H1 (cell line): ENCODE data around the gene RNF8. TPM values are rescaled to one million over a fixed set of nuclear protein-coding genes. Genes with fewer than 3 reads are reported as not detected.

ENCODE experiments used
- CTCF ChIA-PET: fragments of 300-600 bp; sonication (Branson Sonifier 250); formaldehyde crosslinking; loops from one replicate; lab custom pipeline; 2021; ENCODE audit not compliant: partially characterized antibody; lab: Charles Lee
- POLR2A ChIA-PET: fragments of 300-600 bp; sonication (Branson Sonifier 250); formaldehyde crosslinking; loops from one replicate; lab custom pipeline; 2021; ENCODE audit warnings: inconsistent platforms; ENCODE audit not compliant: partially characterized antibody; lab: Charles Lee
- DNase-seq, 2 experiments: peaks; one replicate each; pipeline versions ENCODE4 v3.0.0 to v3.0.0-alpha.2; 2010 to 2022; ENCODE audit warnings: low spot score in 2 of 2, low read depth in 1 of 2, mixed read lengths in 1 of 2
- FAIRE-seq: peaks from 2 replicates; lab custom pipeline; 2011; peaks lifted over from hg19 to GRCh38; lab: Jason Lieb, UNC
- H2AFZ ChIP-seq: 2 replicates; pipeline ENCODE4 v1.8.1; 2012; ENCODE audit warnings: low read length, inconsistent platforms
- H2AK5ac ChIP-seq: 2 replicates; pipeline ENCODE4 v1.6.1; 2013; ENCODE audit warnings: low read depth, low read length
- H2BK120ac ChIP-seq: replicated peaks from 2 replicates; pipeline ENCODE3; 2013; ENCODE audit warnings: low read depth, low read length, inconsistent platforms
- H2BK12ac ChIP-seq: 2 replicates; pipeline ENCODE4 v1.6.1; 2013; ENCODE audit warnings: low read depth, low read length
- H2BK15ac ChIP-seq: 2 replicates; pipeline ENCODE4 v1.6.1; 2013; ENCODE audit warnings: low read length
- H2BK20ac ChIP-seq: 2 replicates; pipeline ENCODE4 v1.6.1; 2013; ENCODE audit warnings: low read length
- H2BK5ac ChIP-seq: 2 replicates; pipeline ENCODE4 v1.6.1; 2013; ENCODE audit warnings: low read depth, low read length
- H3K14ac ChIP-seq: 2 replicates; pipeline ENCODE4 v1.6.1; 2013; ENCODE audit warnings: inconsistent platforms; ENCODE audit not compliant: insufficient read length
- H3K18ac ChIP-seq: 2 replicates; pipeline ENCODE4 v1.6.1; 2013; ENCODE audit warnings: low read length; ENCODE audit errors: extremely low read depth
- H3K23ac ChIP-seq: 2 replicates; pipeline ENCODE4 v1.6.1; 2013; ENCODE audit warnings: inconsistent platforms; ENCODE audit not compliant: insufficient read length
- H3K23me2 ChIP-seq: 2 replicates; pipeline ENCODE4 v1.6.1; 2013; ENCODE audit warnings: low read depth, low read length
- H3K27ac ChIP-seq: 2 replicates; pipeline ENCODE4 v1.6.1; 2011; ENCODE audit warnings: low read depth, low read length, inconsistent platforms
- H3K27me3 ChIP-seq, 4 experiments: replicated peaks in 1 of 4; 1 replicate in 1 of 4; 2 replicates in 3 of 4; pipeline versions ENCODE4 v1.6.1 to v1.8.1; 2011 to 2013; ENCODE audit warnings: low read length in 3 of 4, mild to moderate bottlenecking in 3 of 4, inconsistent platforms in 2 of 4, mixed read lengths in 2 of 4, moderate library complexity in 1 of 4; ENCODE audit not compliant: control insufficient read depth in 3 of 4, insufficient read depth in 3 of 4; ENCODE audit errors: extremely low read depth in 1 of 4
- H3K36me3 ChIP-seq, 4 experiments: 2 replicates each; pipeline versions ENCODE4 v1.6.1 to v1.8.1; 2011 to 2013; ENCODE audit warnings: mild to moderate bottlenecking in 4 of 4, low read length in 3 of 4, moderate library complexity in 2 of 4, control low read depth in 1 of 4, inconsistent platforms in 1 of 4; ENCODE audit not compliant: insufficient read depth in 4 of 4, control insufficient read depth in 2 of 4
- H3K4ac ChIP-seq: replicated peaks from 2 replicates; pipeline ENCODE3; 2013; ENCODE audit warnings: low read length, low read depth, mixed read lengths, inconsistent platforms; ENCODE audit not compliant: insufficient read length
- H3K4me1 ChIP-seq, 4 experiments: replicated peaks in 1 of 4; 1 replicate in 1 of 4; 2 replicates in 3 of 4; pipeline versions ENCODE4 v1.6.1 to v1.8.1; 2011 to 2013; ENCODE audit warnings: low read length in 3 of 4, inconsistent platforms in 2 of 4, mixed read lengths in 1 of 4; ENCODE audit not compliant: insufficient read depth in 4 of 4, control insufficient read depth in 3 of 4
- H3K4me2 ChIP-seq, 2 experiments: 2 replicates each; pipeline versions ENCODE4 v1.6.1 to v1.8.1; 2011 to 2013; ENCODE audit warnings: low read depth in 2 of 2, low read length in 2 of 2, control low read depth in 1 of 2, inconsistent platforms in 1 of 2, mild to moderate bottlenecking in 1 of 2; ENCODE audit not compliant: insufficient read depth in 1 of 2
- H3K4me3 ChIP-seq, 4 experiments: fragments of 200-600, 300-600 bp in 1 of 4; sonication (generic), shearing (Covaris generic), sonication (Bioruptor Twin) in 1 of 4; 2 replicates each; pipeline versions ENCODE4 v1.5.1 to v1.8.1; 2011 to 2016; ENCODE audit warnings: low read length in 4 of 4, low read depth in 3 of 4, control low read depth in 2 of 4, inconsistent platforms in 2 of 4, mild to moderate bottlenecking in 2 of 4, mixed read lengths in 1 of 4, moderate library complexity in 1 of 4; ENCODE audit not compliant: insufficient read depth in 2 of 4; ENCODE audit errors: extremely low read depth in 1 of 4
- H3K56ac ChIP-seq: replicated peaks from 2 replicates; pipeline ENCODE3; 2013; ENCODE audit warnings: low read depth, mild to moderate bottlenecking, mixed read lengths, low read length, inconsistent platforms; ENCODE audit not compliant: insufficient read length
- H3K79me1 ChIP-seq: 2 replicates; pipeline ENCODE4 v1.6.1; 2013; ENCODE audit warnings: low read depth, low read length, control low read depth
- H3K79me2 ChIP-seq, 2 experiments: 2 replicates each; pipeline versions ENCODE4 v1.6.1 to v1.8.1; 2012 to 2013; ENCODE audit warnings: low read length in 2 of 2, mild to moderate bottlenecking in 2 of 2, inconsistent platforms in 1 of 2; ENCODE audit not compliant: insufficient read depth in 2 of 2, control insufficient read depth in 1 of 2
- H3K9ac ChIP-seq, 4 experiments: replicated peaks in 1 of 4; 1 replicate in 1 of 4; 2 replicates in 3 of 4; pipeline versions ENCODE4 v1.6.1 to v1.8.1; 2011 to 2013; ENCODE audit warnings: low read depth in 3 of 4, low read length in 3 of 4, control low read depth in 2 of 4, mild to moderate bottlenecking in 2 of 4, moderate library complexity in 2 of 4, inconsistent platforms in 1 of 4; ENCODE audit errors: extremely low read depth in 1 of 4
- H3K9me3 ChIP-seq, 2 experiments: 2 replicates each; pipeline versions ENCODE4 v1.6.1 to v1.8.1; 2012 to 2013; ENCODE audit warnings: mild to moderate bottlenecking in 2 of 2, moderate library complexity in 2 of 2, control low read depth in 1 of 2, inconsistent platforms in 1 of 2, low read depth in 1 of 2, low read length in 1 of 2, mixed read lengths in 1 of 2; ENCODE audit not compliant: insufficient read depth in 2 of 2
- H4K20me1 ChIP-seq, 2 experiments: replicated peaks in 1 of 2; 2 replicates each; pipeline versions ENCODE3 to v1.8.1; 2011 to 2013; ENCODE audit warnings: inconsistent platforms in 2 of 2, low read length in 2 of 2, mild to moderate bottlenecking in 1 of 2; ENCODE audit not compliant: insufficient read depth in 2 of 2, control insufficient read depth in 1 of 2
- H4K5ac ChIP-seq: 2 replicates; pipeline ENCODE4 v1.6.1; 2013; ENCODE audit warnings: low read length, low read depth, mixed read lengths, inconsistent platforms; ENCODE audit not compliant: insufficient read length
- H4K8ac ChIP-seq: 2 replicates; pipeline ENCODE4 v1.8.0; 2013; ENCODE audit warnings: mild to moderate bottlenecking, moderate library complexity, low read length, inconsistent platforms; ENCODE audit not compliant: insufficient read depth; ENCODE audit errors: extremely low read depth
- H4K91ac ChIP-seq: replicated peaks from 2 replicates; pipeline ENCODE3; 2013; ENCODE audit warnings: low read length, mixed read lengths, inconsistent platforms; ENCODE audit not compliant: insufficient read length
- WGBS, 2 experiments: shearing (Covaris generic) in 1 of 2; methylation state at CpG; one replicate each; pipeline versions ENCODE4 v1.1.6 to v1.1.7; 2013 to 2015; ENCODE audit warnings: low lambda C conversion rate in 2 of 2, mixed read lengths in 2 of 2, inconsistent platforms in 1 of 2, low coverage in 1 of 2, missing lambda C conversion rate in 1 of 2; ENCODE audit not compliant: insufficient replicate concordance in 2 of 2, insufficient coverage in 1 of 2, insufficient read length in 1 of 2; ENCODE audit errors: extremely low coverage in 1 of 2, missing lambda C conversion rate in 1 of 2; 5-methylcytosine and 5-hydroxymethylcytosine counted together
- polyA plus RNA-seq, 7 experiments: library from polyadenylated mRNA; depleted of rRNA in 3 of 7; stranded (reverse) in 5 of 7; unstranded in 2 of 7; fragments of >200 nt in 5 of 7; fragments of 200-250 nt in 2 of 7; gene quantifications; 1 replicate in 5 of 7; 2 replicates in 1 of 7; 4 replicates in 1 of 7; pipeline versions ENCODE4 v1.2.1 to v1.2.3, GENCODE V29; 2011 to 2013; ENCODE audit warnings: missing spikeins in 2 of 7, mixed read lengths in 2 of 7
- total RNA-seq: library from RNA; stranded (reverse); fragmentation: NEBNext Ultra II Directional; extraction: Animal tissue kit (Norgen Biotek cat#: 25700); gene quantifications from 2 replicates; pipeline ENCODE4 v1.2.1, GENCODE V29; 2021

The RNF8 gene
- total and polyA plus RNA-seq, 2 of the 8 experiments (the other 6 are each of a cell fraction or from before 2014, with no cell fraction given): 20.3 to 44.7 TPM

DNA sequence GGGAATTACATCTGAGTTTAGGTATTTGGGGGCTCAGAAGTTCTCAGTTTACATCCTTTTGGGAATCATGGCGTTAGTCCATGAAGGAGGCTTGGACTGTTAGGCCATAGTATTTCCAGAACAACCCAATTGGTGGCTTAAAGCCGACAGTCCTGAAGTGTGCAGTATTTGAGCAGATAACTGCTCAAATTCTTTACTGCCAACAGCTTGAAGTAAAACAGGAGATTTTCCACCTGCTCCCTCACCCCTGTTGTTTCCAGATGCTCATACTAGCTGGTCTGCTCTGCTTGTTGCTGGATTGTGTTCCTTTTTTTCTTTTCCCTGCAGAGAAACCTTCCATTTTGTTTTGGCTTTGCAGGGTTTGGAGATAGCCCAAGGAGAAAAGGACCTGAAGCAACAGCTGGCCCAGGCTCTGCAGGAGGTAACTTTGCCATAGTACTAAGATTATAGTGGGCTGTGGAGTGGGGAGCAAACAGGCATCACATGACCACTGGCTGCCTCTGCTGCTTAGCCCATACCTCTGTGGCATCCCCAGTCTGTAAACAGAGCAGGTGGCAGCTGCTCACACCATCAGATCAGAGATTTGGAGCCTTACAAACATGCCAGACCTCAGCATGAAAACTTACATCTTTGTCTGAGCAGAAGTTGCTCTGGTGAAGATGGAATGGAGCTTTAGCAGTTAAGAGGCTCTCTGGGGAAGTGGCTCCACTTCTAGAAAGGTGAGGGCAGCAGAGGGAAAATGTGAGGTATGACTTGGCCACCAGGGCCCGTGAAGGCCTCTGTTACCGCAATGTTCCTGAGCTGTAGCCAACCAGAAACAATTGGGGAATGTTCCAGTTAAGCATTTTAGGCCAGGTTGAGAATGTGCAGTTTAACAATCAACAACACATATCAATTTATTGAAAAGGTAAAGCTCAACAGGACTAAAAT, 17.6 kb downstream of the RNF8 start:
- ChIA-PET CTCF (interaction anchor here (0.6 to 3.3 kb wide), 5 partner anchors 8 to 46 kb away, joined by 3 to 15 read pairs (median 4); no protein-coding TSS in a partner anchor), POLR2A (interaction anchor here (0.8 to 1.4 kb wide), 2 partner anchors 13 to 17 kb away, joined by 3 to 4 read pairs; partner anchors contain the start of gene RNF8)
- Histone ChIP-seq H3K23ac (no peak overlapping the region), H3K18ac (no peak overlapping the region), H4K91ac (no peak overlapping the region), H3K27ac (no peak overlapping the region), H3K4me2 (no peak overlapping the region), H4K8ac (no peak overlapping the region), H3K56ac (no peak overlapping the region), H3K79me2 (no peaks in the 10 kb centered on the region), H2BK15ac (no peak overlapping the region), H4K20me1 (peaks cover 0 to 4% of the 10 kb centered on the region in 2 experiments), H3K9me3 (no peaks in the 10 kb centered on the region), H3K79me1 (no peaks in the 10 kb centered on the region; the same call in 1 of the 2 replicates), H2BK120ac (no peak overlapping the region), H3K27me3 (no peaks in the 10 kb centered on the region), H3K36me3 (peaks cover 6 to 55% (median 36%) of the 10 kb centered on the region in 4 experiments; a peak in 7 of 8 replicates), H4K5ac (no peak overlapping the region), H3K14ac (no peak overlapping the region), H2BK5ac (no peak overlapping the region), H2BK12ac (no peak overlapping the region), H2AFZ (no peak overlapping the region), H3K4me3 (no peak overlapping the region), H3K9ac (no peak overlapping the region), H3K4me1 (no peaks in the 10 kb centered on the region), H2AK5ac (no peak overlapping the region), H3K23me2 (no peaks in the 10 kb centered on the region), H2BK20ac (no peak overlapping the region), H3K4ac (no peak overlapping the region)
- no peak for DNase-seq
- WGBS, 2 experiments: 91% methylated on average over 4 of the region's 4 CpGs; no CpG with 5 or more reads in 1 of the 2 experiments
- FAIRE-seq: no peak
